Testis (tissue), 2 donors: Measurements from ENCODE around the gene PLXDC1.

Experiments
- CTCF ChIP-seq, 3 experiments: fragments of 450-650 bp in 2 of 3; fragments of 200-600 bp in 1 of 3; sonication (generic) in 1 of 3; IDR thresholded peaks; one replicate each; pipeline ENCODE4 v1.5.1; 2016 to 2019; ENCODE audit warnings: antibody characterized with exemption in 3 of 3, mild to moderate bottlenecking in 2 of 3, moderate library complexity in 1 of 3
- POLR2A ChIP-seq: fragments of 450-650 bp; IDR thresholded peaks from one replicate; pipeline ENCODE4 v1.6.1; 2017; ENCODE audit warnings: antibody characterized with exemption, mild to moderate bottlenecking, moderate library complexity

GRCh38 chr17:39173526-39174274 is 22.3 kb upstream of the PLXDC1 start:
- TF ChIP-seq CTCF (IDR thresholded peaks at IDR 0.05) = no peak
- TF ChIP-seq POLR2A = no peak
